GM12891 (cell line): Measurements from ENCODE around the gene EIF2S2.

Source experiments
- DNase-seq: peaks from one replicate; pipeline ENCODE4 v3.0.0; 2011; ENCODE audit warnings: low spot score; ENCODE audit not compliant: insufficient read length
- FAIRE-seq: peaks from 2 replicates; lab custom pipeline; 2011; peaks lifted over from hg19 to GRCh38; lab: Jason Lieb, UNC
- PAX5 ChIP-seq: IDR thresholded peaks from 2 replicates; pipeline ENCODE4 v1.6.1; 2011; ENCODE audit warnings: low read length, moderate library complexity, mild to moderate bottlenecking; ENCODE audit not compliant: insufficient read depth, severe bottlenecking
- POLR2A ChIP-seq: IDR thresholded peaks from 2 replicates; pipeline ENCODE4 v1.6.1; 2011; ENCODE audit warnings: low read depth, low read length, control low read depth
- POLR2AphosphoS5 ChIP-seq: IDR thresholded peaks from 2 replicates; pipeline ENCODE4 v1.6.1; 2011; ENCODE audit warnings: low read depth, low read length, control low read depth
- POU2F2 ChIP-seq: IDR thresholded peaks from 2 replicates; pipeline ENCODE4 v1.6.1; 2011; ENCODE audit warnings: low read depth, mild to moderate bottlenecking, control low read depth, low read length, moderate library complexity
- SPI1 ChIP-seq: IDR thresholded peaks from 2 replicates; pipeline ENCODE4 v1.6.1; 2011; ENCODE audit warnings: low read depth, low read length, control low read depth
- TAF1 ChIP-seq: IDR thresholded peaks from 2 replicates; pipeline ENCODE4 v1.6.1; 2011; ENCODE audit warnings: low read depth, low read length, control low read depth

The EIF2S2 gene

DNA sequence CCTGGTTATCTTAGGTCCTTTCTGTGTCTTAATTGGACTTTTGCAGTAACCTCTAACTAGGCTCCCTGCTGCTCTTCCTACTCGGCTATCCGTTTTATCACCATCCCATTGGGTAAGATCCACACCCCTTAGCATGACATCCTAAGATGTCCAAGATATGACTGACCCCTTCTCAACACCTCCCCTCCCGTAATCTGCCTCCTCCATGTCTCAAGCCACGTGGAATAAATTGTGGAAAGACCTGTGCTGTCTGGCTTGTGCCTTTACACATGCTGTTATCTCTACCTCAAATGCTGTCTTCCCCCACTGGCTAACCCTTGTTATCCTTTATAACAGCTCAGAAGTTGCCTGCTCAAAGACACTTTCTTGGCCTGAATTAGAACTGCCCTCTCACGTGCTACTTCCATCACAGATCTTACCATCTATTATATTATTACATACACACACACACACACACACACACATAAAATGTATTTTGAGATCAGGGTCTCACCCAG lies 26.5 kb downstream of the EIF2S2 start:
- TF ChIP-seq POU2F2 (no peak), POLR2A (no peak), POLR2AphosphoS5 (no peak), TAF1 (no peak), SPI1 (no peak), PAX5 (no peak)
- no peak for DNase-seq
- no peak for FAIRE-seq

DNA sequence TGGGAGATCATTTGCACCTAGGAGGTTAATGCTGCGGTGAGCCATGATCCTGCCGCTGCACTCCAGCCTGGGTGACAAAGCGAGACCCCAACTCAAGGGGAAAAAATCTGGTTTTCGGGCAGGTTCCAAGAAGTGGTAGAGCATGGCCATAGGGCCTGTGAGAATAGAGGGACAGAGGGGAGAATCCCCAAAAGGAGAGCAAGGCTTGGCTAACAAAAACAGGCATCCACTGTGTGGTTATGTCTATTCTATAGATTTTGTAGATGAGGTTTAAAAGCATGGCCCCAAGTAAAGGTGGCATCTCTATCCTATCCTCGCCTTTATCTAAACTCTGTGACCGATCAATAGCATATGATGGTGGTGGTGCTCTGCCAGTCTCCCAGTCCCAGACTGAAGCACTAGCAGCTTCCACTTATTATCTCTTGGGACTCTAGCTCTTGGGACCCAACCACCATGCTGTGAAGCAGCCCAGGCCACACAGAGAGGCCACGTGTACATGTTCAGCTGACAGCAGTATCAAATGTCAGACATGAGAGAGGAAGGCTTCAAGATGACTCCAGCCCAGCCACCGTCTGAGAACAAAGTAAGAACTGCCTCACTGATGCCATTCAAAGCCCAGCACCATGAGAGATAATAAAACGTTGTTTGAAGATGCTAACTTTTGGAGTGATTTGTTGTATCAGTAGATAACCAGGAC lies 27.7 kb downstream of the EIF2S2 start:
- TF ChIP-seq TAF1 (no peak), POLR2AphosphoS5 (0 out of 2 replicates have a peak, but pooled peaks have one; percentile 48)
- FAIRE-seq (no peak), DNase-seq (no peak)

DNA sequence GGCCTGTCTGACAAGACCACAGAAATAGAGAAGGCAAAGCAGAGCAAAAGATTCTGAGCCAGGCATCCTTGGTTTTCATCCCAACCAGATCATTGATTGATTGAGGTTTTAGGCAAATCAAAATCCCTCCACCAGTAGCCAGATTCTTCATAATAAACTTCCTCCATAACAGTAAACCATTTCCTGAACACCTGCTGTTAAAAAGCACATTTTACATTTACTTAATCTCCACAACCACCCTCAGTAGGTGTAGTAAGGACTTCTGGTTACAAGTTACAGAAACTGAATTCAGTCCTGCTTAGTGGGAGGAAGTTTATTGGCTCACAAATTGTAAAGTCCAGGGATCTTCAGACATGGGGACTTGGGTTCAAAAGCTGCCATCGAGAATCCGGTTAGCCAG lies 28.3 kb downstream of the EIF2S2 start:
- DNase-seq (no peak), FAIRE-seq (no peak)
- no peak for TF ChIP-seq POU2F2
- TF ChIP-seq POLR2A = no peak
- no peak for TF ChIP-seq POLR2AphosphoS5
- no peak for TF ChIP-seq TAF1
- no peak for TF ChIP-seq PAX5
- no peak for TF ChIP-seq SPI1

DNA sequence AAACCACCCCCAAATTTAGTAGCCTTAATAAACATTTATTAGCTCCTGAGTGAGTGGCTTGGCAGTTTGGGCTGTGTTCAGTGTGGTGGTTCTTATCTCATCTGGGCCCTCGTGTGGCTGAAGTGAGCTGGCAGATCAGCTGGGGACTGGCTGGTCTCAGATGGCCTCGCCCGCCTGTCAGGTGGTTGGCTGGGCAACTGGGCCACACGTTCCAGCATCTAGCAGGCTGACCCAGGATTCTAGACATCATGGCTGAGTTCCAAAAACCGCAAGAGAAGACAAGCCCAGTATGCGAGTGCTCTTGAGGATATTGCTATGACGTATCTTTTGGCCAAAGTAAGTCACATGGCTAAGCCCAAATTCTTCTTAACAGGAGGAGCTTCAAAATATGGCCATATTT lies 28.9 kb downstream of the EIF2S2 start:
- DNase-seq (no peak), FAIRE-seq (no peak)
- no peak for TF ChIP-seq TAF1
- no peak for TF ChIP-seq SPI1
- TF ChIP-seq POLR2AphosphoS5 = no peak
- no peak for TF ChIP-seq POLR2A
- no peak for TF ChIP-seq POU2F2
- TF ChIP-seq PAX5 = no peak

DNA sequence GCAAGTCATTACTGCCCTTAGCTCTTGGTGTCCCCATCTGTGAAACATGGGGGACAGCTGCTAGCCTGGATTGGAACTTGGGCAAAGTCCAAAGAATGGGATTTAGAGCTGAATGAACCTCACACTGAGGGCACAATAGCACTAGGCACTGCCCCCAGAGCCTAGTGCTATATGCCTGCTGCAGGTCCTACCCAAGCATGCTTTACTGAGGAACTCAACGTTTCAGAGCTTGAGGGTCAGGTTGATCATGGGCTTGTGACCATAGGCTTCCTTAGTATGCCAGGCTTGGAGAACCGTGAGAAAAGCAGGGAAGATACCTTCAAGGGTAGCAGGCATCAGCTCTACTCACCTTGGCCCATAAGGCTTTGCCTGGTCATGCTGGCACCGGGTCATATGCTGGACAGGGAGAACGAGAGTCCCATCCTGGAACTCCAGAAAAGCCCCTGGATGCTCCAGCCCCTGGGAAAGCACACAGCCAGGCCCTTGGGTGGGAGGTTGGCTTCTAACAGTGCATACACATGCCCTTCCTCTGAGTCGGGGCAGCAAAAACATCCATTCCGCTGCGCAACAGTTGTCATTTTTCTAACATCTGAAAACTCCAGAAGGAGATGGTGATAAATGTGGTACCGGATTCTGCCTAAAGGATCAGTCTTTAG lies 29.7 kb downstream of the EIF2S2 start:
- FAIRE-seq (no peak), DNase-seq (no peak)
- TF ChIP-seq SPI1 = no peak
- TF ChIP-seq POLR2AphosphoS5 = peak; percentile 58; the same call in 1 of the 2 replicates
- 0 out of 2 replicates have a peak, but pooled peaks have one; percentile 8 for TF ChIP-seq POLR2A
- no peak for TF ChIP-seq PAX5

DNA sequence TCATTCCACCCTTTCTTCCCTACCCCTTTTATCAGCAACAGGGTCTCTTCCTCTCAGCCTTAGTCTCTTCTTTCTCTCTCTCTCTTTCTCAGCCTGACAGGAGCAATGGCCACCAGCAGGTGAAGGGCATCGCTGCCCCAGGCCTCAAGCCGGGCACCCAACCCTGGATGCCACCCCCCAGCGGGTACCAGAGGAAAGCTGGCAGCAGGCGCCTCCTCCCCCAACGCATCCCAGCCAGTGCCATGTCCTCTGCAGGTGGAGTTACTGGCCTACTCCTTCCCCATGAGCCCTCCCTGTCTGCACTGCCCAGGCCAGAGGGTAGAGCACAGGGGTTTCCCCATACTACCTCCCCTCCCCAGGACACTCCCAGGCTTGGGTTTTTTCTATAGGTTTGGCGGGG lies 32.2 kb downstream of the EIF2S2 start:
- no peak for DNase-seq
- no peak for TF ChIP-seq POLR2A
- TF ChIP-seq POLR2AphosphoS5 = no peak
- no peak for TF ChIP-seq SPI1
- TF ChIP-seq TAF1 = no peak
- no peak for TF ChIP-seq PAX5
- TF ChIP-seq POU2F2 = no peak
- no peak for FAIRE-seq

DNA sequence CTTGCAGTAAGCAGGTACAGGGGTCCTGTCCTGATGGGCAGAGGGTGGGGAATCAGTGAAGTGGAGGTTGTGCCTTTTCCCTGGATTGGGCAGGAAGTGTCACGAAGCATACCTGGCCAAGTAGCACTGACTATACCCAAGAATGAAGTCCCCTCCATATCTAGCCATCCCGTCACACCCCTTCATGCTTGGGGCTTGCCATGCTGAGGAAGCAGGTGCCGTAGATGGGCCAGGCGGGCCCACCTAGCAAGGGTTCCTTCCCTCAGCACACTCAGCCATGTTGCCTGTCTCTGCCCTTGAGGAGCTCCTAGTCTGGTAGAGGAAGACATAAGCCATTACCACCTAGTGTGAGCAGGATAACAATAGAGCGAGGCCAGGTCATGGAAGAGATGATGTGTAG lies 33.5 kb downstream of the EIF2S2 start:
- FAIRE-seq (no peak), DNase-seq (no peak)

DNA sequence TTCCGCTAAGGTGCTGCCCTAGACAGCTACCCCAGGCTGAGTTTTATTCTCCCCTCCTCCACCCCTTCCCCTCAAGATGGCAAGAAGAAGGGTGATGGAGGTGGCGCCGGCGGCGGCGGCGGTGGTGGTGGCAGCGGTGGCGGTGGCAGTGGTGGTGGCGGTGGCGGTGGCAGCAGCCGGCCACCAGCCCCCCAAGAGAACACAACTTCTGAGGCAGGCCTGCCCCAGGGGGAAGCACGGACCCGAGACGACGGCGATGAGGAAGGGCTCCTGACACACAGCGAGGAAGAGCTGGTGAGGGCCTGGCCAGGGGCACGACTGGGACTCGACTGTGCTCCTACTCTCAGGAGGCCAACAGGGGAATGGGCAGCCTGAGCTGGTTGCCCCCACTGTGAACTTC lies 35.1 kb downstream of the EIF2S2 start:
- DNase-seq (no peak), FAIRE-seq (no peak)
- TF ChIP-seq TAF1 = no peak
- no peak for TF ChIP-seq SPI1
- TF ChIP-seq POLR2A = no peak
- no peak for TF ChIP-seq POU2F2
- TF ChIP-seq PAX5 = no peak
- no peak for TF ChIP-seq POLR2AphosphoS5

More for the DNA sequence above, 33.5 kb downstream of the EIF2S2 start:
- no peak for TF ChIP-seq SPI1
- TF ChIP-seq POU2F2 = no peak
- peak; percentile 34; the same call in 1 of the 2 replicates for TF ChIP-seq POLR2AphosphoS5
- TF ChIP-seq POLR2A = no peak
- no peak for TF ChIP-seq PAX5
- no peak for TF ChIP-seq TAF1

DNA sequence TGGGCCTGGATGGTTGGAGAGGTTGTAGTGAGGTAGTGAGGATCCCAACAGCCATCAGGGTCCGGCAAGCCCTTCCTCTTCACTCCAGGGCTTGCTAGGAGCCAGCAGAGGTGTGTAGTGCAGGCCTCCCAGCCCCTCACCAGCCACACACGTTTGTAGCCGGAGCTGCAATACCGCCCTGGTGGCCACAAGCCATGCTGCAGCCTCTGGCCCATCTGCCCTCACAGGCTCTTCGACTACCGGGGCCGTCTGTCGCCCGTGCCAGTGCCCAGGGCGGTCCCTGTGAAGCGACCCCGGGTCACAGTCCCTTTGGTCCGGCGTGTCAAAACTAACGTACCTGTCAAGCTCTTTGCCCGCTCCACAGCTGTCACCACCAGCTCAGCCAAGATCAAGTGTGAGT lies 36.4 kb downstream of the EIF2S2 start:
- DNase-seq = no peak
- no peak for FAIRE-seq

More for the DNA sequence above, 36.4 kb downstream of the EIF2S2 start:
- TF ChIP-seq POU2F2 = no peak
- TF ChIP-seq TAF1 = no peak
- no peak for TF ChIP-seq POLR2A
